HG03521 (cell line): Measurements from ENCODE around the gene C22orf39.

Experiments used
- ATAC-seq: cut with Tn5 transposase; IDR thresholded peaks from one replicate; pipeline ENCODE4 v1.9.1; 2021; ENCODE audit warnings: mild to moderate bottlenecking, moderate library complexity; ENCODE audit not compliant: unreplicated experiment

The C22orf39 gene

GRCh38 chr22:19431649-19432132 lies 15.8 kb downstream of the C22orf39 start, which contains the start of gene HIRA:
TSS of gene HIRA (minus strand) at chr22:19431733. CDS start at chr22:19431476, 257 bp downstream.
- ATAC-seq = peak; percentile 50

GRCh38 chr22:19430890-19431541 lies 16.5 kb downstream of the C22orf39 start:
- peak; percentile 7 for ATAC-seq

DNA sequence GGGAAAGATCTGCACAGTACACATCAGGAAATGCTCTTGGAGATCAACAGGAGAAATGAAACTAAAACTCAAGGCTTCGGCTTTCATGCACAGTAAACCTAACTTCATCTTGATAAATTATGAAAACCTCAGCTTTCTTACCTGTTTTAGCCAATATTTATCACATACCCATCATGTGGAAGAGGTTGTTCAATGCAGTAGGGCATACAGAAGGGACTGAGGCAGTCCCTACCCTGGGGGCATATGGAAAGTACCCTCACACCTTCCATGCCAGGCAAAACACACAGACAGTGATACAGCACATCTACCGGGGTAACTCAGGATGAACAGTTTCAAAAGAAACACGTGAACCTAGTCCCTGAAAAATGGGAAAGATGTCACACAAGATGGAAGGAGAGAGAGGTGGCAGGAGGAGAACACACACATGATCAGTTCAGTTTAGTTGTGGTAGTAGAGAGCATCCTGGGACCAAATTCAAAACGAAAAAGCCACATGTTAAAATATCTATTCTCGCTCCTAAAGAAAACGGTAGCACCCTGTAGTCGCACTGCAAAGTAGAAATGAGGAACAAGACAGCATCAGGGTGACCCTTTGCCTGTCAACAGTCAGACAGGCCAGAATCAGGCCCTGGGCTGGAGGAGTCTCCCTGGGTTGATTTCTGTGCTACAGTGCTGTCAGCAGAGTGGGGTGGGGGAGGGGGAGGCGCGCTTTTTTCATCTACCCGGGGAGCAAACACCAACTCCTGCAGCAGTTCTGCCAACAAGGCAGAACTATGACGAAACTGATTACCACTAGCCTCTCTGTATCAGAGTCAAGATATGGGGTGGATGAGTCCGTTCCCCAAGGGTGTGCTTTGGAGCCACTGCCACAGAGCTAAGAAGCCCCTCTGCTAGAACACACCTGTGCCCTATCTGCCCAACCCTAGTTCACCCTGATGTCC lies 17.3 kb downstream of the C22orf39 start:
- ATAC-seq = no peak

GRCh38 chr22:19424186-19424500 lies 23.4 kb downstream of the C22orf39 start:
- no peak for ATAC-seq

GRCh38 chr22:19422440-19423301 lies 24.8 kb downstream of the C22orf39 start:
- no peak for ATAC-seq

DNA sequence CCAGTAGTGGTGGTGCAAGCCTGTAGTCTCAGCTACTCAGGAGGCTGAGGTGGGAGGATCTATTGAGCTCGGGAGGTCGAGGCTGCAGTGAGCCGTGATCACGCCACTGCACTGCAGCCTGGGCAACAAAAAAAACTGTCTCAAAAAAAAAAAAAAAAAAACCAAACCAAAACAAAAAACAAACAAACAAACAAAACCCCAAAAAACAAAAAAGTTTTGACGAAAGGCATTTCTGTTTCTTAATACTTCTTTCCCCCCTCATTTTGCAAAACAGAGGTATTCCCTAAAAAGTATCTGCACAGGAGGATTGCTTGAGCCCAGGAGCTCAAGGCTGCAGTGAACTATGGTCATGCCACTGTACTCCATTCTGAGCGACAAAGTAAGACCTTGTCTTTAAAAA lies 27.2 kb downstream of the C22orf39 start:
- ATAC-seq = no peak

GRCh38 chr22:19419464-19420178 lies 27.9 kb downstream of the C22orf39 start:
- no peak for ATAC-seq

DNA sequence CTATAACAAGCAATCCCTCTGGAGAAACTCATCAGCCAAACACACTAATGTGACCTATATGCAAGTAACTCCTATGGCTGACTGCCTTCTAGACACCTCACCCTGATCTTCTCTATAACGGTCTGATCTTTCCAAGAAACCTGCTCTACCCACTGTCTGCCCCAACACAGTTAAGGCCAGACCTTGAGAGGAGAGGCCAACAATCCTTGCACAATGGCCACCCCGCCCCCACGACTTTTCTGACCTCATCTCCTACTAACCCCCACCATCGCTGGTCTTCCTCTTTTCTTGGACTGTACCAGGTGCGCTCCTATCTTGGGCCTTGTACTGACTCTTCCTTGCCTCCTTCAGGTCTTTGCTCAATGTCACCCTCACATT lies 28.4 kb downstream of the C22orf39 start:
- ATAC-seq = no peak

DNA sequence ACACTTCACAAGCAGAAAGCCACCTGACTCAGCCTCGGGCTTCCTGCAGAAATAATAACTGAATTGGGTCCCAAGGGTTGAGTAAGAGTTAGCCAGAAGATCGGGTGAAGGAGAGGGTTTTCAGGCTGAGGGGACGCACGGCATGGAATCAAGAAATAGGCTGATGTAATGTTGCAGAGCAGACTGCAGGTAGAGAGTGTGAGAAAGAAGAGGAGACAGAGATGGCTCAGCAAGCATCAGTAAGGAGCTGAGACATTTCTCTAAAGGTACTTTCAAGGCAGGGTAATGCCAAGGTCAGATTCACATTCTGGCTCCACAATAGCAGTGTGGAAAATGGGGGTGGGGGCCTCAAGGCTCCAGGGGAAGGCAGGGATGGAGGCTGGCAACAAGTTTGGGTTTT lies 34.6 kb downstream of the C22orf39 start:
- no peak for ATAC-seq

- ATAC-seq = no peak
Observed at GRCh38 chr22:19412478-19412877, 35.0 kb downstream of the C22orf39 start.

DNA sequence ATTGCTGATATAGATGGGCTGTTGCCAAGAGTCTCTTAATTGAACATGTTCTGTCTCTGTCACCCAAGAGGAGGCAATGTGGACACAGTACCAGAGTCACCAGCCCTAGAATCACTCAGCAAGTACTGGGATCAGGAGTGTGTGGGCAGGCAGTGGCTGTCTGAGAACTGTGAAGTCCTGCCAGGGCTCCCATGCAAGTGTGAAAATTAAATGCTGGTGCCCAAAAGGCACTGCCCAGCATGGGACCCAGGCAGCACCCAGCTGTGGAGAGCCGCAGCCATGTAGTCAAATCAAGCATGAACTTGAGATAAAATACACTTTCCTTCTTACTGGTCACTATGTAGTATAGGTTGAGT lies 35.8 kb downstream of the C22orf39 start:
- ATAC-seq = no peak

DNA sequence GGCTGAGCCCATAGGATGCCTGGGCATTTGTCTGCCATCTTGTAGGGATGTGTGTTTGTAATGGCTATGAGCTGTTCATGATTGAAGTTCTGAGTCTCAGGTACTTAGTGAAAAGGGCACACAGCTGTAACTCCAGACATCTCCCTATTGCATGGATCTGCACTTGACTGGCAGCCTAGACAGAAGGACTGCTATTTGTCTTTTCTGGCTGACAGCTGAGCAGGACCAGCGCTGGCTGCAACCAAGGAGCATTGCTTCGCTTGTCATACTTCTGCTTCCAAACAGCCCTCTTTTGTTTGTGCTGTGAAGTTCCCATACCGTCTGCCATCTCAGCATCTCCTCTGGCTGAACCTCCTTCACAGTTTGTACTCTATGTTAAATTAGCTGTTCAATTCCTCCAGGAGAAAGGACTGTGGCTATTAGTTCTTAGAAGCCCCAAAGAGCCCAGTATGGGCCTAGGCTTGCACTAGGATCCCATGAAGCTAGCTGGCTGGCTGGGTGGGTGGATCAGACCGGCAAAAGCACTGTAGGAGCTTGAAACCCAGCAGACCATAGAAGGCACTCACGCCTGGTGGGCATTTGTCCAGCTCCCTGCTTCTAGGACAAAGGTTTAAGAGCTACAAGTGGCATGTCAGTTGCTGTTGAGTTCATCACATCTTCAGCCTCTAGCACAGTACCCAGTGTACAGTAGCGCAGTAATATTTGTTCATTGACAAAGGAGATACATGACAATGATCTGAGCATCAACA lies 36.4 kb downstream of the C22orf39 start:
- no peak for ATAC-seq

- ATAC-seq = no peak
Observed at GRCh38 chr22:19407649-19408606, 39.6 kb downstream of the C22orf39 start.

- ATAC-seq = no peak
Observed at GRCh38 chr22:19406846-19407245, 40.7 kb downstream of the C22orf39 start.

DNA sequence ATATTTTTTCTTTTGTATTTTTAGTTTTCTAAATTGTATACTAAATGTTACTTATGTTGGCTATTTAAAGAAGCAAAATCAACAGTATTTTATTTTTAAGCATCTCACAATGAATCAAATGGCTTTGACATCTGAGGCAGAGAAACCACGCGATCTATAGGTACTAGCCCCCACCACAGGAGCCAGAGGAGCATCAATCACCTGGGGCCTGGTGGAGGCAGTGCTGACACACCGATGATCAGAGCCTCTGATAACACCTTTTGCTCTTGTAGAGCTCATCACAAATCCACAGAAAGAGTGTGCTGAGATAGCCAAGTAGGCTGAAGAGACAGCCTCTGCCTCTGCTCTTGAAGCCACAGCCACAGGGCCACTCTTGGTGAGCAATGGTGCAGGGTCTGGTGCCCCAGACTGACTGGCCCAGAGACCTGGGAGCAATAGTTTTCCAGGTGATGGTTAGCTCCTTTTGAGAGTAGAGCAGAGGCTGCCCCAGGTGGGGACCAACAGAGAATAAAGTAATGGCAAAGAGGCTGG lies 41.2 kb downstream of the C22orf39 start:
- ATAC-seq = no peak

- ATAC-seq = no peak
Observed at GRCh38 chr22:19405652-19406051, 41.9 kb downstream of the C22orf39 start.

DNA sequence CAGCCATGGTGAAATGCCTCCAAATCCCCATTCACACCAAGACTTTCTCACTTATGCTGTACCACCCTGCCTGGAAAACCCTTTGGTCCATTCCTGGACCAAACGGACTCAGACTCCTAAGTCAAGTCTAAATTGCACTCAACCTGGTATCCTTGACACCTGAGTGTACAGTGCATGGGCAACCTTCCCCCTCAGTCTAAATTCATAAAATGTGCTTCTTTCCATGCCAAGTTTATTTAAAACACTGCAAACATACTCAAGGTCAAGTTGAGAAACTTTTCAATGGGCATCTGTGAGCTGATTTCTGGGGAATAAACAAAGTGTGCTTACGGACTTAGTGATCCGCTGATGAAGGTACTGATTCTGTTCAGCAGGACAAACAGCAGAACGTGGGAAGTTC lies 42.4 kb downstream of the C22orf39 start:
- ATAC-seq = no peak

GRCh38 chr22:19404676-19405075 lies 42.8 kb downstream of the C22orf39 start:
- no peak for ATAC-seq
